HepG2 (cell line): ENCODE measurements around the gene C4orf17.

Source experiments
- CEBPB ChIP-seq: IDR thresholded peaks from 2 replicates; pipeline ENCODE4 v1.6.1; 2011; ENCODE audit warnings: low read depth, low read length, improper control_type of control experiment, borderline replicate concordance
- CTCF ChIP-seq: sonication (generic); formaldehyde crosslinking; IDR thresholded peaks from 2 replicates; pipeline ENCODE4 v1.5.0; 2020; ENCODE audit warnings: mild to moderate bottlenecking, missing genetic modification reagents, moderate library complexity
- EZH2 ChIP-seq: conservative IDR thresholded peaks from 2 replicates; pipeline ENCODE4 v1.6.1; 2012; ENCODE audit warnings: mild to moderate bottlenecking, low read depth, low read length, moderate library complexity
- POLR2A ChIP-seq, 2 experiments: IDR thresholded peaks; 2 replicates each; pipeline ENCODE4 v1.6.1; 2011; ENCODE audit warnings: low read depth in 2 of 2, low read length in 2 of 2, mild to moderate bottlenecking in 1 of 2, moderate library complexity in 1 of 2; ENCODE audit not compliant: insufficient read depth in 1 of 2
- RFX3 ChIP-seq: IDR thresholded peaks from 2 replicates; pipeline ENCODE4 v1.6.1; 2016; ENCODE audit warnings: missing biosample characterization, missing genetic modification reagents
- ZNF766 ChIP-seq: sonication (generic); formaldehyde crosslinking; IDR thresholded peaks from 2 replicates; pipeline ENCODE4 v1.5.0; 2020; ENCODE audit warnings: missing genetic modification reagents, borderline replicate concordance

GRCh38 chr4:99507762-99508161 is 3.1 kb upstream of the C4orf17 start:
- TF ChIP-seq EZH2 (no peak), POLR2A (IDR thresholded peaks at IDR 0.05; ENCODE audit: insufficient read depth in 1 of 2, low read depth in 2 of 2, low read length in 2 of 2) (no peak), RFX3 (CRISPR knock-in tag) (no peak), ZNF766 (CRISPR knock-in tag) (no peak), CTCF (CRISPR knock-in tag) (no peak), CEBPB (no peak)
